H1 (cell line): Measurements from ENCODE around the gene NUBP2. TPM values are rescaled to one million over a fixed set of nuclear protein-coding genes. Genes with fewer than 3 reads are reported as not detected.

Experiments
- CHD7 ChIP-seq: fragments of 300-600 bp; sonication (generic); IDR thresholded peaks from 2 replicates; pipeline ENCODE4 v1.7.1; 2012; ENCODE audit warnings: low read length, moderate library complexity, mild to moderate bottlenecking, inconsistent platforms; ENCODE audit not compliant: insufficient replicate concordance
- CTBP2 ChIP-seq: IDR thresholded peaks from 2 replicates; pipeline ENCODE4 v1.7.0; 2011; ENCODE audit warnings: borderline replicate concordance, mild to moderate bottlenecking, moderate library complexity, mixed read lengths, low read length; ENCODE audit not compliant: insufficient read depth, insufficient read length
- FOSL1 ChIP-seq: IDR thresholded peaks from 2 replicates; pipeline ENCODE4 v1.6.1; 2011; ENCODE audit warnings: mild to moderate bottlenecking, low read depth, low read length, moderate library complexity; ENCODE audit not compliant: insufficient read depth
- GABPA ChIP-seq: IDR thresholded peaks from 2 replicates; pipeline ENCODE4 v1.6.1; 2011; ENCODE audit warnings: mild to moderate bottlenecking, low read length, moderate library complexity, borderline replicate concordance; ENCODE audit not compliant: insufficient read depth
- NRF1 ChIP-seq: IDR thresholded peaks from 2 replicates; pipeline ENCODE4 v1.6.1; 2011; ENCODE audit warnings: mild to moderate bottlenecking, low read depth, low read length, improper control_type of control experiment
- SP2 ChIP-seq: IDR thresholded peaks from 2 replicates; pipeline ENCODE4 v1.6.1; 2012; ENCODE audit warnings: mild to moderate bottlenecking, low read length, inconsistent platforms
- SUZ12 ChIP-seq: fragments of 200-600 bp; sonication (generic); IDR thresholded peaks from 2 replicates; pipeline ENCODE4 v1.6.1; 2012; ENCODE audit warnings: mild to moderate bottlenecking, inconsistent platforms, low read length, moderate library complexity, mixed read lengths
- TAF1 ChIP-seq: IDR thresholded peaks from 2 replicates; pipeline ENCODE4 v1.6.1; 2011; ENCODE audit warnings: mild to moderate bottlenecking, low read depth, low read length
- polyA plus RNA-seq, 7 experiments: library from polyadenylated mRNA; depleted of rRNA in 3 of 7; stranded (reverse) in 5 of 7; unstranded in 2 of 7; fragments of >200 nt in 5 of 7; fragments of 200-250 nt in 2 of 7; gene quantifications; 1 replicate in 5 of 7; 2 replicates in 1 of 7; 4 replicates in 1 of 7; pipeline versions ENCODE4 v1.2.1 to v1.2.3, GENCODE V29; 2011 to 2013; ENCODE audit warnings: missing spikeins in 2 of 7, mixed read lengths in 2 of 7
- total RNA-seq: library from RNA; stranded (reverse); fragmentation: NEBNext Ultra II Directional; extraction: Animal tissue kit (Norgen Biotek cat#: 25700); gene quantifications from 2 replicates; pipeline ENCODE4 v1.2.1, GENCODE V29; 2021
- TF ChIP-seq, protein P1 (sequence below): IDR thresholded peaks from 2 replicates; pipeline ENCODE4 v1.6.1; 2012; ENCODE audit warnings: inconsistent platforms

Gene NUBP2
- total and polyA plus RNA-seq, 2 of the 8 experiments (the other 6 are each of a cell fraction or from before 2014, with no cell fraction given) = 70.3 to 96.9 TPM

DNA sequence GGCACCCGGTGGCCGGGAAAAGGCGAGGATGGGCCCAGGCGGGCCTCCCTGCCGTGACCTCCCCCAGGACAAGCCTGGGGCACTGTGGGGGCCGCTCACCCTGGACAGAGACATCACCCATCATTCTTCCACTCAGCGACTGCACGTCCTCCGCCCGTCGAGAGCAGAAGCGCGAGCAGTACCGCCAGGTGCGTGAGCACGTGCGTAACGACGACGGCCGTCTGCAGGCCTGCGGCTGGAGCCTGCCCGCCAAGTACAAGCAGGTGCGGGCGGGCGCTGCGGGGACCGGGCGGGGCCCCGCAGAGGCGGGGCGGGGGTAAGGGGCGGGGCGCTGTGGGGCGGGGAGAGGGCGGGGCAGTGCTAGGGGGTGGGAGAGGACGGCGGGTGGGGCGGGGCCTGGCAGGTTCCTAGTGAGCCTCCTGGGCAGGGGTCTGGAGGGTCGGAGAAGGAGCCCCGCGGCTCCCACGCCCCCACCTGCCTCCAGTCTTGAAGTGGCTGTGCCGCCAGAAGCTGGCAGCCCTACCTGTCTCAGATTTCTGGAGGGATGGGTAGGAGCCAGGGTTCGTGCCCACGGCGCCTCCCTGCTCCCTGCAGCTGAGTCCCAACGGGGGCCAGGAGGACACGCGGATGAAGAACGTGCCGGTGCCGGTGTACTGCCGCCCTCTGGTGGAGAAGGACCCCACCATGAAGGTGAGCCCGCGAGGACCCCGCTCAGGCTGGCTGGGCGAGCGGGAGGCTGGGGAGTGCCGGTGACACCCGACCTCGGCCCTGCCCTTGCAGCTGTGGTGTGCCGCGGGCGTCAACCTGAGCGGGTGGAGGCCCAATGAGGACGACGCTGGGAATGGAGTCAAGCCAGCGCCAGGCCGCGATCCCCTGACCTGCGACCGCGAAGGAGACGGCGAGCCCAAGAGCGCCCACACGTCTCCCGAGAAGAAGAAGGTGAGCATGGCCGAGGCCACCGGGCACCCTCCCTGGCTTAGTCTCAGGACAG is 18.9 kb upstream of the NUBP2 start (continued):
- TF ChIP-seq FOSL1 (no peak), TAF1 (no peak), GABPA (peak; percentile 63; the same call in 1 of the 2 replicates), NRF1 (no peak), SP2 (no peak), CHD7 (no peak), CTBP2 (no peak), SUZ12 (no peak)
- TF ChIP-seq, protein P1, sequence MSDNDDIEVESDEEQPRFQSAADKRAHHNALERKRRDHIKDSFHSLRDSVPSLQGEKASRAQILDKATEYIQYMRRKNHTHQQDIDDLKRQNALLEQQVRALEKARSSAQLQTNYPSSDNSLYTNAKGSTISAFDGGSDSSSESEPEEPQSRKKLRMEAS = peak; percentile 100
